Cardiac muscle cell (in vitro differentiated cells and primary cell): ENCODE results near the gene HEXD. TPM values are rescaled to one million over a fixed set of nuclear protein-coding genes. Genes with fewer than 3 reads are reported as not detected.
A peak's percentile ranks its signal among the peaks of the same experiment; 100 is the strongest.
"Not testable (repeated sequence)": the region's sequence is repeated elsewhere in the genome, so short reads cannot be mapped to it uniquely, and the experiment has no call there.

Experiments
- DNase-seq, 2 donors: peaks; one replicate each; pipeline versions ENCODE4 v3.0.0 to v3.0.0-alpha.2; 2010 to 2017; ENCODE audit warnings: low read depth in 1 of 2, low spot score in 1 of 2
- H3K27ac ChIP-seq: fragments of 200-600 bp; sonication (generic); 2 replicates; pipeline ENCODE4 v1.5.1; 2016
- H3K27me3 ChIP-seq: fragments of 200-600 bp; sonication (generic); 2 replicates; pipeline ENCODE4 v1.6.0; 2016; ENCODE audit warnings: control low read depth
- H3K36me3 ChIP-seq: fragments of 200-600 bp; sonication (generic); 2 replicates; pipeline ENCODE4 v1.5.1; 2016; ENCODE audit warnings: control low read depth
- H3K4me1 ChIP-seq: fragments of 200-600 bp; sonication (generic); 2 replicates; pipeline ENCODE4 v1.8.1; 2017; ENCODE audit warnings: low read depth, mild to moderate bottlenecking, mixed run types
- H3K4me3 ChIP-seq: fragments of 200-600 bp; sonication (generic); 2 replicates; pipeline ENCODE4 v1.5.1; 2016; ENCODE audit warnings: mild to moderate bottlenecking
- H3K9me3 ChIP-seq: fragments of 200-600 bp; sonication (generic); 2 replicates; pipeline ENCODE4 v1.5.1; 2017; ENCODE audit warnings: low read depth, mild to moderate bottlenecking, control low read depth
- polyA plus RNA-seq: library from polyadenylated mRNA; unstranded; fragments of >200 nt; fragmentation: Nextera tagmentation; extraction: Ambion mirVana; gene quantifications from 2 replicates; pipeline ENCODE4 v1.2.1, GENCODE V29; 2016
- total RNA-seq: library from RNA; depleted of rRNA; stranded (reverse); fragments of >200 nt; gene quantifications from 2 replicates; pipeline ENCODE4 v1.2.3, GENCODE V29; 2016
- TF ChIP-seq, protein P1 (sequence below): IDR thresholded peaks from 2 replicates; pipeline ENCODE4 v1.5.1; 2012; ENCODE audit warnings: low read depth, mild to moderate bottlenecking, low read length

Gene HEXD
- total and polyA plus RNA-seq, 2 experiments from 2014 or later: 49.9 to 58.0 TPM

DNA sequence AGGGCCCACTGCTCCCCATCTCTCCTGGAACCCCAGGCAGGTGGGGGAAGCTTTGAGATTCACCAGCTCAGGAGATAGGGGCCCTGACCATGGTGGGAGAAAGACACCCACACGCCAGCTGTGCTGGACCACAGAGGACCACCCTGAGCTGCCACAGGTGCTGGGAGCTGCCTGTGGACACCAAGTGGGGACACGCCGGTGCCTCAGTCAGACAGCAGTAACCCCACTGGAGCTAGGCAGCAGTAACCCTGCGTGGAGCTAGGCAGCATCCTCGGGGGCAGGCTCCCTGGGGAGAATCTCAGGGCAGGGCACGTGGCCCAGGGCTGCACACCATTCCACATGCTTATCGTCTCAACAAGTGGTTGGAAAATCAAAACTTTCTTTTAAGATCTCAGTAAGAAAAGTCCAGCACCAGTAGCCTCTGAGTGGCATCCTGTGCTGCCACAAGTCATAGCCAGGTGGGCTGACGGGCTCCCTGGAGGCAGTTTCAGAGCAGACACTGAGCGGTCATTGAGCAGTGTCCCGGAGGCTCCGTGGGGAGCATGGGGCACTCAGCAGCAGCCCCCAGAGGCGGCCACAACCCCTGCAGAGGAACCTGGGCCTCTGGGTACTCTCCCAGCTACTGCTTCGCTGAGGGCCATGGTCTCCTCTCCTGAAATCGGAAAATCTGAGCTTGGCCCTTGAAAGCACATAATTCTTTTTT is 8.0 kb upstream of the HEXD start:
- H3K27me3 ChIP-seq: no peaks in the 10 kb centered on the region
- H3K4me3 ChIP-seq: no peak overlapping the region
- no peak overlapping the region for H3K27ac ChIP-seq
- H3K36me3 ChIP-seq: no peaks in the 10 kb centered on the region
- DNase-seq: no peak
- H3K9me3 ChIP-seq: no peaks in the 10 kb centered on the region
- TF ChIP-seq, protein P1, sequence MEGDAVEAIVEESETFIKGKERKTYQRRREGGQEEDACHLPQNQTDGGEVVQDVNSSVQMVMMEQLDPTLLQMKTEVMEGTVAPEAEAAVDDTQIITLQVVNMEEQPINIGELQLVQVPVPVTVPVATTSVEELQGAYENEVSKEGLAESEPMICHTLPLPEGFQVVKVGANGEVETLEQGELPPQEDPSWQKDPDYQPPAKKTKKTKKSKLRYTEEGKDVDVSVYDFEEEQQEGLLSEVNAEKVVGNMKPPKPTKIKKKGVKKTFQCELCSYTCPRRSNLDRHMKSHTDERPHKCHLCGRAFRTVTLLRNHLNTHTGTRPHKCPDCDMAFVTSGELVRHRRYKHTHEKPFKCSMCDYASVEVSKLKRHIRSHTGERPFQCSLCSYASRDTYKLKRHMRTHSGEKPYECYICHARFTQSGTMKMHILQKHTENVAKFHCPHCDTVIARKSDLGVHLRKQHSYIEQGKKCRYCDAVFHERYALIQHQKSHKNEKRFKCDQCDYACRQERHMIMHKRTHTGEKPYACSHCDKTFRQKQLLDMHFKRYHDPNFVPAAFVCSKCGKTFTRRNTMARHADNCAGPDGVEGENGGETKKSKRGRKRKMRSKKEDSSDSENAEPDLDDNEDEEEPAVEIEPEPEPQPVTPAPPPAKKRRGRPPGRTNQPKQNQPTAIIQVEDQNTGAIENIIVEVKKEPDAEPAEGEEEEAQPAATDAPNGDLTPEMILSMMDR: no peak
- no peaks in the 10 kb centered on the region for H3K4me1 ChIP-seq

DNA sequence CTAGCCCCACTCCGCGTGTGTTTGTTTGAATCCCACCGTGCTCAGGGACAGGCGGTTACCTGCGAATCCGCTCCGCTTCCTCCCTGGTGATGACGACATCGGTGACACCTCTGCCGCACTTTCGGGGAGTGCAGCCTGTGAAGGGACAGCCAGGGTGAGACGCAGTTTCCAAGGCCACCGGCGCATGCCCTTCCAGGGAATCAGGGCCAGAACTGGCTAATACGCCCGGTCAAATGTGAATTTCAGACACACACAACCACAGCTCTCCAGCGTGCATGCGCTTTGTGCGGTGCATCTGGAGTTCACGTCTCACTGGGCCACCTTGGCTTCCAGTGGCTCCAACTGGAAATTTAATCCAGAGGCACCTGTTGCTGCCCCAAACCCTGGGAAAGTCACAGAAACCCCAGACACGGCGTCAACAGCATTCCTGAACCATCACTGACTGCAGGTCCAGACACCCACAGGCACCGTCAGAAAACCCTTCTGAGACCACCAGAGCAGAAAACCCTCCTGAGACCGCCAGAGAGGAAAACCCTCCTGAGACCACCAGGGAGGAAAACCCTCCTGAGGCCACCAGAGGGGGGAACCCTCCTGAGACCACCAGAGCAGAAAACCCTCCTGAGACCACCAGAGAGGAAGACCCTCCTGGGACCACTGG is 6.6 kb upstream of the HEXD start:
- no peak for DNase-seq
- no peaks in the 10 kb centered on the region for H3K27me3 ChIP-seq
- H3K36me3 ChIP-seq: no peaks in the 10 kb centered on the region
- TF ChIP-seq, protein P1: no peak
- H3K4me1 ChIP-seq: no peaks in the 10 kb centered on the region
- no peaks in the 10 kb centered on the region for H3K9me3 ChIP-seq
- H3K4me3 ChIP-seq: no peak overlapping the region
- H3K27ac ChIP-seq: no peak overlapping the region

DNA sequence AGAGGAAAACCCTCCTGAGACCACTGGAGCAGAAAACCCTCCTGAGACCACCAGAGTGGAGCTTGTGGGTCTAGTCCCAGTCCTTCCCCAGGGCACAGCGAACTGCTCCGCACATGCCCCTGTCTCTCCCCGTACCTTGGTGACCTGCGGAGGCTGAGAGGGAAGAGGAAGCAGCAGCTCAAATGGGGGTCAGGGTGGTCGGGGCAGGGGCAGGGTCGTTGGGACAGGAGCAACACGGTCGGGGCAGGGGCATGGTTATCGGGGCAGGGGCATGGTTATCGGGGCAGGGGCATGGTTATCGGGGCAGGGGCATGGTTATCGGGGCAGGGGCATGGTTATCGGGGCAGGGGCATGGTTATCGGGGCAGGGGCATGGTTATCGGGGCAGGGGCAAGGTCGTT is 6.1 kb upstream of the HEXD start:
- not testable (repeated sequence) for H3K36me3 ChIP-seq, H3K4me1 ChIP-seq, H3K27me3 ChIP-seq, H3K9me3 ChIP-seq, DNase-seq, H3K27ac ChIP-seq, H3K4me3 ChIP-seq

DNA sequence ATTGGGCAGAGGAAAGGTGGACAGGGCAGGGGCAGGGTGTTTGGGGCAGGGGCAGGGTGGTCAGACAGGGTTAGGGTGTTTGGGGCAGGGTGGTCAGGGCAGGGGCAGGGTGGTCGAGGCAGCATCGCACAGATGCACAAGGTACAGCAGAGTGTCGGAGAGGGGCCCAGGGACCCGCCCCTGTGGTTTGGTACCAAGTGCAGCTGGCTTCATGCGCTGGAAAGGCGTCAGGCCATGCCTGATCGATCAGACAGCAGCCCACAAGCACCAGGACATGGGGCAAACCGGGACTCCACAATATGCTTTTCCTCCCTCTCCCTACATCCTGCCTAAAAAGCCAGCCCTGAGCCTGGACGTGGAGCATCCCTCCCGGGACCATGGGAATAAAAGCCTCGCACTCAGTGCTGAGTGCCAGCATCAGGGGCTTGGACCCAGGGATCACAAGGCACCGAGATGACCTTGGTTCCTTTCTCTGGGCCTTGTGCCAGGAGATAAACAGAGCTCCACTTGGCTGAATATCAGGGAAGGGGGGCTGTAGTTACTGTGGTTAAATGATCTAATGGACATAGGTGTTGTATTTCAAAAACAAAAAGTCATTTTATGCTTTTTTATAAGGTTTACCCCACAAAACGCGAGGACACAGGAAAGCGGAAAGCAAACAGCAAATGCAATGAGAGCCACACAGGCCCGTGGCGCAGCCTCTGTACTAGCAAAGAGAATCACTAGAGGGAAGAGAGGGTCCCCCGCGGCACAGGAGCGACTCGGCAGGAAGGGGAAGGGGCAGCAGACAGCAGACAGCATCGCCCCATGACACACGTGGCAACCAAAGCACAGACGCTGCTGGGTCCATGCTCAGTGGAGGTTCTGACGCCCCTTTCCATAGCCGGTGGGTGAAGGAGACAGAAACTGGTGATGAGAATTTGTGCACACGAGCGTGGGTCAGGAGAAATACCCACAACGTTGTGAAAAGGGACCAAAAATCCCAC is 5.3 kb upstream of the HEXD start:
- Histone ChIP-seq H3K36me3 (no peaks in the 10 kb centered on the region), H3K4me3 (no peak overlapping the region), H3K4me1 (no peaks in the 10 kb centered on the region), H3K9me3 (no peaks in the 10 kb centered on the region), H3K27ac (no peak overlapping the region), H3K27me3 (no peaks in the 10 kb centered on the region)
- no peak for DNase-seq
- TF ChIP-seq, protein P1: no peak

DNA sequence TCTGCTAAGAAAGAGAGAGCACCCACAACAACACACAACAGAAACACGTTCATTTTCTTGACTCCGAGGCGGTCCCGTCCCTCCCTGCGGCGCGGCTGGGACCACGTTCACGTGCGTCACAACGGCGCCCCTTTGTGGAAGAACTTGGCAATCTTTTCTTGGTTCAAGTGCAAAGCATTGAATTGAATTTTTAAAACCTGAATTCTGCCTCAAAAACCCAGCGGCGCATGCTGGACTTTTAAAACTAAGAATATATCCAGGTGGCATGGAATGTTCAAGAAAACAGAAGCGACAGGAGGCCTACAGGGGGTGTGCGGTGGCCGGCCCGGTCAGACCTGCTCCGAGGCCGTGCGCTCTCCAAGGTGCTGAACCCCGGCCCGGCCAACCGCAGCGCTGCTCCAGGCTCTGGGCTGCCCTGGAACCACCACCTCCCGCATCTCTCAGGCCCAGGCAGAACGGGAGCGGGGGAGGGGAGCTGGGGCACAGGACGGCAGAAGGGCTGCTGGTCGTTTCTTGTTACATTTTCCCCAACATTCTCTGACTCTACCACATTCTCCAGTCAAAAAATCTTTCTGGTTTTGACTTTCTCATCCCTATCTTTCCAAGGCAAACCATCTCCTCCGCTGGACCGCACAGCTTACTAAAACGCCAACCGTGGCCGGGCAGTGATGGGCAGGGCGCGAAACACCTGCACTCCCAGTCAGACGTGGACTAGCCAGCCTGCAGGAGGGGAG is 3.4 kb upstream of the HEXD start:
- Histone ChIP-seq H3K4me1 (peaks cover 4% of the 10 kb centered on the region), H3K9me3 (no peaks in the 10 kb centered on the region), H3K4me3 (no peak overlapping the region), H3K36me3 (no peaks in the 10 kb centered on the region), H3K27ac (no peak overlapping the region), H3K27me3 (no peaks in the 10 kb centered on the region)
- TF ChIP-seq, protein P1: peak; percentile 70
- DNase-seq: peak; percentile 79 to 91
